Spleen (tissue), 11 donors: ENCODE results near the gene FAP. TPM values are rescaled to one million over a fixed set of nuclear protein-coding genes. Genes with fewer than 3 reads are reported as not detected.

Experiments used
- DNase-seq: peaks from one replicate; pipeline ENCODE4 v3.0.0-alpha.2; 2020
- H3K27ac ChIP-seq, 8 donors: fragments of 200-600 bp; sonication (generic) in 7 of 8; 1 replicate in 4 of 8; 2 replicates in 4 of 8; pipeline versions ENCODE4 v1.5.0 to v1.8.0; 2016 to 2021; ENCODE audit warnings: inconsistent platforms in 4 of 8, mild to moderate bottlenecking in 4 of 8, moderate library complexity in 1 of 8
- H3K27me3 ChIP-seq, 7 donors: fragments of 200-600 bp; sonication (generic) in 6 of 7; replicated peaks in 1 of 7; 1 replicate in 4 of 7; 2 replicates in 3 of 7; pipeline versions ENCODE4 v1.5.0 to v1.8.0; 2016 to 2021; ENCODE audit warnings: inconsistent platforms in 3 of 7, mild to moderate bottlenecking in 1 of 7
- H3K36me3 ChIP-seq, 6 donors: fragments of 200-600 bp; sonication (generic) in 5 of 6; 1 replicate in 4 of 6; 2 replicates in 2 of 6; pipeline versions ENCODE4 v1.5.0 to v1.8.0; 2016 to 2021; ENCODE audit warnings: inconsistent platforms in 2 of 6
- H3K4me1 ChIP-seq, 6 donors: fragments of 200-600 bp; sonication (generic) in 5 of 6; 1 replicate in 3 of 6; 2 replicates in 3 of 6; pipeline versions ENCODE4 v1.5.0 to v1.8.0; 2016 to 2021; ENCODE audit warnings: inconsistent platforms in 3 of 6
- H3K4me3 ChIP-seq, 8 donors: fragments of 200-600 bp; sonication (generic) in 7 of 8; 1 replicate in 4 of 8; 2 replicates in 4 of 8; pipeline versions ENCODE4 v1.5.0 to v1.8.0; 2016 to 2021; ENCODE audit warnings: inconsistent platforms in 4 of 8, mild to moderate bottlenecking in 4 of 8, moderate library complexity in 2 of 8
- H3K9me3 ChIP-seq, 8 donors: fragments of 200-600 bp; sonication (generic) in 7 of 8; 1 replicate in 4 of 8; 2 replicates in 4 of 8; pipeline versions ENCODE4 v1.5.0 to v1.8.0; 2016 to 2021; ENCODE audit warnings: inconsistent platforms in 4 of 8
- POLR2A ChIP-seq, 3 donors: fragments of 450-650 bp; IDR thresholded peaks; one replicate each; pipeline ENCODE4 v1.5.1; 2017; ENCODE audit warnings: antibody characterized with exemption in 3 of 3, mild to moderate bottlenecking in 1 of 3
- POLR2AphosphoS5 ChIP-seq, 3 donors: sonication (generic); formaldehyde crosslinking; IDR thresholded peaks; one replicate each; pipeline ENCODE4 v1.5.1; 2017; ENCODE audit warnings: antibody characterized with exemption in 3 of 3
- WGBS, 5 donors: extraction: QIAGEN DNeasy Blood & Tissue Kit in 3 of 5; methylation state at CpG; one replicate each; pipeline versions ENCODE4 v1.1.5 to v1.1.7; 2013 to 2018; 5-methylcytosine and 5-hydroxymethylcytosine counted together
- intact Hi-C: fragments of 100-400 bp; cut with DNase I; formaldehyde crosslinking; loops from one replicate; pipeline ENCODE4 v1.15.0; 2023; ENCODE audit warnings: low total_unique reads
- polyA plus RNA-seq, 3 donors: library from polyadenylated mRNA; stranded (reverse); fragments of 200-250 nt; gene quantifications; one replicate each; pipeline ENCODE4 v1.2.1, GENCODE V29; 2013
- total RNA-seq, 7 donors: library from RNA; depleted of rRNA in 3 of 7; stranded (reverse); fragments of >200 nt in 3 of 7; fragmentation: NEBNext Ultra II Directional in 4 of 7; extraction: Animal tissue kit (Norgen Biotek cat#: 25700) in 4 of 7; gene quantifications; one replicate each; pipeline versions ENCODE4 v1.1.0 to v1.2.1, GENCODE V29; 2016 to 2021
- TF ChIP-seq, protein P1 (sequence below), 11 experiments: fragments of 200-600 bp in 7 of 11; fragments of 450-650 bp in 4 of 11; sonication (generic) in 4 of 11; IDR thresholded peaks in 8 of 11; conservative IDR thresholded peaks in 3 of 11; 1 replicate in 7 of 11; 2 replicates in 4 of 11; pipeline versions ENCODE4 v1.4.0 to v1.8.0; 2016 to 2021; ENCODE audit warnings: antibody characterized with exemption in 11 of 11, inconsistent platforms in 4 of 11, mild to moderate bottlenecking in 1 of 11
- donor health status: healthy with polysubstance abuse.
- donor health status: DM: no; HTN: no; CAD: no; lungs with moderate emphysema.
- donor health status: DM: no; HTN: no; CAD: no.
- donor health status: Bipolar disorder and iron deficiency.
- donor health status: healthy.
- donor health status: DM: no; HTN: no; CAD: no.
- donor health status: DM: yes; HTN: yes; CAD: no.

Gene FAP
- total and polyA plus RNA-seq, 10 donors: 0.82 to 11.8 (median 1.2) TPM

DNA sequence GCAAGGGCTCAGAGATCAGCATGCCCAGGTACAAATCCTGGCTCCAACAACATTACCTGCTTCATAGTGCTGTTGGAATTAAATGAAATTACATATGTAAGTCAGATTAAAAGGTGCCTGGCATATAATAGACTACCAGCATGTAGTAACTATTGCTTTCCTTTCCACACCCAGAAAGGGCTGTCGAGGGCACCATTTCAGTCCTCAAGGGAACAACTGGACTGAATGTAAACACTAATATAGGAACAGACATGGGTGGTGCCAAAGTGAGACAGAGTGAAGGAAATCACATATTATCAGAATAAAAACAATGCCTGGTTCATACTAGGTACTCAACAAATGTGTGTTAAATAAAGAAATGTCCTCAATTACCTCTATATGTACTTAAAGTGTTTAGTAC lies 43.3 kb downstream of the FAP start:
- no peaks in the 10 kb centered on the region for H3K27me3 ChIP-seq
- intact Hi-C loops: no loop called here
- 72 to 94% (median 89%) methylated on average over 1 of the region's 1 CpG for WGBS, 5 donors
- no peak for DNase-seq
- no peaks in the 10 kb centered on the region for H3K36me3 ChIP-seq
- no peak for TF ChIP-seq POLR2A (IDR thresholded peaks at IDR 0.05)
- no peak for TF ChIP-seq POLR2AphosphoS5 (IDR thresholded peaks at IDR 0.05)
- TF ChIP-seq, protein P1, sequence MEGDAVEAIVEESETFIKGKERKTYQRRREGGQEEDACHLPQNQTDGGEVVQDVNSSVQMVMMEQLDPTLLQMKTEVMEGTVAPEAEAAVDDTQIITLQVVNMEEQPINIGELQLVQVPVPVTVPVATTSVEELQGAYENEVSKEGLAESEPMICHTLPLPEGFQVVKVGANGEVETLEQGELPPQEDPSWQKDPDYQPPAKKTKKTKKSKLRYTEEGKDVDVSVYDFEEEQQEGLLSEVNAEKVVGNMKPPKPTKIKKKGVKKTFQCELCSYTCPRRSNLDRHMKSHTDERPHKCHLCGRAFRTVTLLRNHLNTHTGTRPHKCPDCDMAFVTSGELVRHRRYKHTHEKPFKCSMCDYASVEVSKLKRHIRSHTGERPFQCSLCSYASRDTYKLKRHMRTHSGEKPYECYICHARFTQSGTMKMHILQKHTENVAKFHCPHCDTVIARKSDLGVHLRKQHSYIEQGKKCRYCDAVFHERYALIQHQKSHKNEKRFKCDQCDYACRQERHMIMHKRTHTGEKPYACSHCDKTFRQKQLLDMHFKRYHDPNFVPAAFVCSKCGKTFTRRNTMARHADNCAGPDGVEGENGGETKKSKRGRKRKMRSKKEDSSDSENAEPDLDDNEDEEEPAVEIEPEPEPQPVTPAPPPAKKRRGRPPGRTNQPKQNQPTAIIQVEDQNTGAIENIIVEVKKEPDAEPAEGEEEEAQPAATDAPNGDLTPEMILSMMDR (IDR thresholded peaks at IDR 0.05 in 8 of 11, conservative IDR thresholded peaks at IDR 0.05 in 3 of 11): no peak
- H3K4me1 ChIP-seq: no peaks in the 10 kb centered on the region
- H3K27ac ChIP-seq: no peak overlapping the region
- H3K9me3 ChIP-seq: no peaks in the 10 kb centered on the region
- H3K4me3 ChIP-seq: no peak overlapping the region

DNA sequence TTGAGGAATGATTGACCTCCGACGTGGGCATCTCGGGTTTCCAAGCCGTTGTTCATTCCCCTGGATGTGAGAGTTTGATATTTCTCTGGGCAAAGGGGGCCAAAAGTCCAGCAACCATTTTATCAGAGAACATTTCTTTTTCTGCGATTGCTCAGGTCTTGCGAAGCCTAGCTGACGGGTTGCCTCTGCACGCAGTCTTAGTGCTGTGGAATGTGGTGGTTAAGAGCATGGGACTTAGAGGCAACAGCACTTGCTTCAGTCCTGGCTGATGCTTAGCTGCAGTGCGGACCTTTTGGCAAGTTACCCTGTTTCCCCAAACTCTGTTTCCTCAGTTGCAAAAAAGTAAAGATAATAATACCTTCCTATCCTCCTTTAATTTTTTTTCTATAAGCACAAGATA lies 45.0 kb downstream of the FAP start:
- Histone ChIP-seq H3K9me3 (no peaks in the 10 kb centered on the region), H3K4me3 (no peak overlapping the region), H3K36me3 (no peaks in the 10 kb centered on the region), H3K4me1 (no peaks in the 10 kb centered on the region), H3K27me3 (no peaks in the 10 kb centered on the region), H3K27ac (no peak overlapping the region)
- 87 to 95% (median 94%) methylated on average over 9 of the region's 9 CpGs for WGBS, 5 donors
- TF ChIP-seq, protein P1 (IDR thresholded peaks at IDR 0.05 in 8 of 11, conservative IDR thresholded peaks at IDR 0.05 in 3 of 11): no peak
- TF ChIP-seq POLR2AphosphoS5 (IDR thresholded peaks at IDR 0.05): no peak
- TF ChIP-seq POLR2A (IDR thresholded peaks at IDR 0.05): no peak
- intact Hi-C loops: no loop called here
- DNase-seq: no peak

DNA sequence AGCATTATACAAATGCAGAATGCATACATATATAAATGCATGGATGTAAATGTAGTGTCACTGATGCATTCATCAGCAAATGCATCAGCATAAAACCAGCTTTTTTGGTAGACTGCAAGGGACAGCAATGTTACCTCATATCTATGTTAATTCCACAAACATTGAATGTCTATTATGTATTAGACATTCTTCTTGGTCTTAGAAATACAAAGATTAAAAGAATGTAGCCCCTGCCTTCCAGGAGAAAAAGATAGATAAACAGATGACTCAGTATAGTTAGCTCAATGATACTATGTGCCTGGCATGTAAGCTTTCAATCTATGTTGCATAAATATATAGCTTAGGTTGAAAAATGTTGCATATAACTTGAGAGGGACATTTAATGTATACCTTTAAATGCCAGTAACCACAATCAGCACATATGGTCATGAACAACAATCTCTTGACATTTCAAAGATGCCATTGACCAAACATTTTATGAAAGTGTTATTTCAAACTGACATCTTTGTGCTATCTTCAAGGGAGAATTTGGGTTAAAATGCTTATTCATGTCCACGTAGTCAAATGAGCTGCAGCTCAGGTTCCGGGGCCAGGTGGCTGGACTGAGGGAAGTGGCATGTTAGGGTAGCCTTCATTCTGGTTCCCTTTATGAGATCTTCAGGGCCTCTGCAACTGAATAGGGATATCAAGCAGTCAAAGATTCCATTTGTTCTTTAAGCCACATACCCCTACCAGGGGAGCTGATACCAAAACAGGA lies 46.0 kb downstream of the FAP start:
- intact Hi-C loops: no loop called here
- H3K9me3 ChIP-seq: no peaks in the 10 kb centered on the region
- TF ChIP-seq, protein P1 (IDR thresholded peaks at IDR 0.05 in 8 of 11, conservative IDR thresholded peaks at IDR 0.05 in 3 of 11): no peak
- TF ChIP-seq POLR2AphosphoS5 (IDR thresholded peaks at IDR 0.05) (no peak), POLR2A (IDR thresholded peaks at IDR 0.05) (no peak)
- WGBS, 5 donors: 81 to 95% (median 93%) methylated on average over 2 of the region's 2 CpGs
- no peak for DNase-seq
- H3K4me1 ChIP-seq: no peaks in the 10 kb centered on the region
- no peak overlapping the region for H3K4me3 ChIP-seq
- H3K27ac ChIP-seq: no peak overlapping the region
- no peaks in the 10 kb centered on the region for H3K36me3 ChIP-seq
- H3K27me3 ChIP-seq: peaks cover 0 to 7% (median 0%) of the 10 kb centered on the region in 7 donors

DNA sequence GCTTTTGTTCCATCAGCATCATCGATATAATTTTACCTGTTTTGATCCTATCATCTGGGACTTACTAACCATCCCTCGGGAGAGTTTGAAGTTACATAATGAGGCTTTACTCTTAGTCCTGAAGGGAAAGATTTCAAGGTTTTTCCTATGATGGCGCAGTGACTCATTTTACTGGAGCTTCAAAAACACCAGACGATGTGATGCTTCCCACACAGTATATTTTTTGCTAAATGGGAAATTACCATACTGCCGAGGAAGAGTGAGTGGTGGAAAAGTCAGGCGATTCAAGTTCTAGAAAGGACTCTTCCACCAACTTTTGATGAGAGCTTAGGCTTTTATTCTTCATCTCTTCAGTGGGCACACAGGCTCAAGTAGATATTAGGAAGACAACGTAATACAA lies 46.6 kb downstream of the FAP start:
- no peaks in the 10 kb centered on the region for H3K9me3 ChIP-seq
- intact Hi-C loops: no loop called here

More for the DNA sequence above, 46.6 kb downstream of the FAP start:
- TF ChIP-seq, protein P1 (IDR thresholded peaks at IDR 0.05 in 8 of 11, conservative IDR thresholded peaks at IDR 0.05 in 3 of 11): no peak
- no peak for TF ChIP-seq POLR2A (IDR thresholded peaks at IDR 0.05)
- TF ChIP-seq POLR2AphosphoS5 (IDR thresholded peaks at IDR 0.05): no peak
- Histone ChIP-seq H3K27ac (no peak overlapping the region), H3K4me1 (no peaks in the 10 kb centered on the region), H3K36me3 (no peaks in the 10 kb centered on the region), H3K4me3 (no peak overlapping the region), H3K27me3 (peaks cover 0 to 13% (median 0%) of the 10 kb centered on the region in 7 donors)
- 77 to 90% (median 87%) methylated on average over 7 of the region's 7 CpGs for WGBS, 5 donors
- no peak for DNase-seq
